NCI-H460 (cell line): ENCODE measurements around the gene PTTG1IP. TPM values are rescaled to one million over a fixed set of nuclear protein-coding genes. Genes with fewer than 3 reads are reported as not detected.

ENCODE experiments used
- DNase-seq: peaks from one replicate; pipeline ENCODE4 v3.0.0-alpha.2; 2016; ENCODE audit warnings: low read depth; ENCODE audit errors: extremely low read depth
- total RNA-seq: library from RNA; depleted of rRNA; stranded (reverse); fragments of >200 nt; shearing (Covaris generic); gene quantifications from 2 replicates; pipeline ENCODE4 v1.2.3, GENCODE V29; 2014

The PTTG1IP gene
- total RNA-seq, 1 experiment from 2014 or later = 139 TPM

DNA sequence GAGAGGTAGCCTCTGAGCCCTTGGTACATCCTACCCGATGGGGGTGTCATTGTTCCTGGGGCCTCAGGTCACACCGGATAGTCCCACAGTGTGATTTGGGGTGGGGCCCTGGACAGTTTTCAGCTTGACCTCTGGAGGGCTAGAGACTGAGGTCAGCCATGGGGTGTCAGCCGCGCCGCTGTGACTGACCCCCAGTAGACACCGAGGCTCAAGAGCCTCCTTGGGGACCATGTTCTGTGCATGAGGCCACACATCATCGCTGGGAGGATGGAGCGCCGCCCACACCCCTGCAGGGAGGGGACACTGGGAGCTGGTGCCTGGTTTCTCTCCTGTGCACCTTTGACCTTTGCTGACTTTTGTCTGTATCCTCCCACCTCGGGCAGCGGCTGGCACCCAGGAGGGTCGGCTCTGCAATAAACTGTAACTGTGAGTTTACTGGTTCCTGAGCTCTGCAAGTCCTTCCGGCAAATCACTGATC, 24.6 kb upstream of the PTTG1IP start:
- DNase-seq = no peak

DNA sequence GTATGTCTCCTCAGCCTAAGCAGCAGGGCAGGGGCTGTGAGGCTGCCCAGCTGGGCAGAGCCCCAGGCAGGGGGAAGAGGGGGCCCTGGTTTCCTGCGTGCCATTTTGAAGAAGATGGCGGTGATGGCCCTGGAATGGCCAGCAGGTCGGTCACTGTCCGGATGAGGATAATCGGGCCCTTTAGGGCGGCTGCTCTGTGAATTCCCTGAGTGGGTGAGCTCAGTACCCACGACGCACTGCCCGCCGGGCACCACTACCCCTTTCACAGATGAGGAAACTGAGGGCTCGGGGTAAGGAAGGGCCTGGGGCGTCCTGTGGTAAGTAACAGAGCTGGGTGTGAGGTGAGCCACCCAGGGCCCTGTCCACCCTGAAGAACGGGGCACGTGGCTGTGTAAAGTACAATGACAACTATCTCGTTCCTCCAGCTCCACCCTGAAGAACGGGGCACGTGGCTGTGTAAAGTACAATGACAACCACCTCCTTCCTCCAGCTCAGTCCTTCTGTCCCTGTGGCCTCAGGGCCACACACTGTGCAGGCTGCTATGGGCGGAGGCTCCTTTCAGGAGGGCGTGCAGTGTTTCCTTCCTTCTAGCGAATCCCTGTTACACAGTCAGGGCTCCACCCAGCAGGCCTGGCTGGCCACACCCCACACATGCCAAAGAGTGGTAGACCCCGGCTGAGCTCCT, 24.0 kb upstream of the PTTG1IP start:
- no peak for DNase-seq

DNA sequence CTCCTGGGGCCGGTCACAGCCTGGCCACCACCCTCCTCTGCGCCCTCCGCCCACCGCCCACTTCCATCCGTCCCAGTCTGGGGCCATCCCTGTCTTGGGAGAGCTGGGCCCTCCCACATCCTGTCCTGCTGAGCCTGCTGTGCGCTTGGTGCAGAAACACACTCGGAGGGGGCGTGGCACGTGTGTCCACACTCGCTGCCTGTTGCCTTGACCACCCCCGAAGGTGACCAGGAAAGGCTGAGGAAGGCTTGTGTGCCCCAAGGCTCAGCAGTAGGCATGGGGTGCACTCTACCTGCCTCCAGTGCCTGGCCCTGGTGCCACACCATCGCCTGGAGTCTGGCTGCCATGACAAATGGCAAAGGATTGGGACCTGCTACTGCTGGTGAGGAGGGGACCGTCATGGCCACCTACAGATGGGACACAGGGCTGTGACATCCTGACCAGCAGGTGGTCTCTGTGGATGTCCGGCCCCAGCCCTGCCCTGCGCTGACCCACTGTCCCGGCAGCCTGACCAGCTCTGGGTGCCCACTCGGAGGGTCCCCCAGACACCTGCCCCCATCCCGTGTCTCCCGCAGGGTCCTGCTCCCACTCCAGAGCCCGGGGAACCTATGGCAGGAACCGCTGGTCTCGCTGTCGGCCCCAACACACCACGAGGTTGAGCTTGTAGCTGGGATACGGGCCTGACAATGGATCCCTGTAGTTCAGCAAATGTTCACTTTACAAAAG, 23.2 kb upstream of the PTTG1IP start:
- no peak for DNase-seq

DNA sequence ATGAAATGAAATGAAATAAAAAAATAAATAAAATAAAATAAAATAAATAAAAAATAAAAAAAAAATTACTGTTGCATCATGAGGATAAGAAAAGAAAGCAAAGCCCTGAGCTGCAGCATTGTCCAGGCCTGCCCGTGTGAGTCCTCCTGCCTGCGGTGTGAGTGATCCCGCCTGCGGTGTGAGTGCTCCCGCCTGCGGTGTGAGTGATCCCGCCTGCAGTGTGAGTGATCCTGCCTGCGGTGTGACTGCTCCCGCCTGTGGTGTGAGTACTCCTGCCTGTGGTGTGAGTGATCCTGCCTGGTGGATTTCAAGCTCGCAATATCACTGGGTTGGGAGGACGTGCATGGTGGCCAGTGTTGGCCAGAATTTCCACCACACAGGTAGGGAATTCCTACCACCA, 22.4 kb upstream of the PTTG1IP start:
- no peak for DNase-seq

DNA sequence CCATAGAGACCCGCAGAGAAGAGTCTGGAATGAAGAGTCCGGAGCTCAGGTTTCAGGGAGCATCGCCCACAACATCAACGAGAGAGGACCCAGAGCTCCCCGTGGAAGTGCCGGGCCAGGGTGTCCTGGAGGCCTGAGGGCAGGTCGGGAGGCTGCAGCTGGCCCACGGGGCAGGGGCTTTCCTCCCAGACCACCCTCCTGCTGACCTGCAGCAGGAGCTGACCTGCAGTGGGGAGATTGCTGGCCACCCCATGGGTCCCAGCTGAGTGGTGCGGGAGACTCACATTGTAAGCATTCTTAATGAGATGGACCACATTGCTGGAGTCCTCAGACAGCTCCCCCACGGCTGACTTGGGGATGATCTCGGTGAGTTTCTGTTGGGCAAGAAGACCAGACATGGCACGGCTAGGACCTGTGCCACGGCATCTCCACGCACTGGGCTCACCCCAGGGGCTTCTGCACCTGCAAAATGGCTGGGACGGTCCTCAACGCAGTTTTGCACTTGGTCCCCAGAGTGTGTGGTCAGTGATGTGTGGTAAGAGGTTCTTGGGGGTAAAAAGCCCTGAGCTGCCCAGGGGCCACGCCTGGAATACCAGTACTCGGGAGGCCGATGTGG, 21.3 kb upstream of the PTTG1IP start:
- DNase-seq = no peak

DNA sequence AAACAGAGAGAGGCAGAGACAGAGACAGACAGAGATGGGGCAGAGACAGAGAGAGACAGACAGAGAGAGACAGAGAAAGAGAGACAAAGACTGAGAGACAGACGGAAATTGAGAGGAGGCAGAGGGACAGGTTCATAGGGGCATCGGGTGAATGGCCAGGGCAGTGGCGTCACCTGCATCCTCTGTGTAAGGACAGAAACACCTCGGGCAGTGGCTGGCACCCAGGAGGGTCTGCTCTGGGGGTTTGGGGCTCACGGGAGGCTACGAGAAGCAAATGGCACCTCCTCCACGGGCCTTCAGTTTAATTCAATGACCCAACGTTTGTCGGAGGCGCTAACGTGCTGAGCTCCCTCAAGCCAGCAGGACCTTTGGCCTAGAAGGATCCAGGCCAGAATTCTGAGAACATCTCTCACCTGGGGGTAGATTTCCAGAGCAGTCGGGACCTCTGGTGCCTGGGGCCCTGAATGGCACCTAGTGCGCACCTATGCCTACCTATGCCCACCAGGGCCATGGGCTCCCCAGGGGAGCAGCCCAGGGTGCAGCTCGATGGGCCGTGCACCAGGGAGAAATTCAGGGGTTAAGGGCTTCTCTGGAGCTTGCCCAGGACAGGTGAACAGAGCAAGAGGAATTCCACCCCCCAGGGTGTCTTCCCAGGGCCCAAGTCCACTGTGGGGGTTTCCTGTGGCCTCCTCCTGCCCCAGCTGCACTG, 20.6 kb upstream of the PTTG1IP start:
- DNase-seq = no peak

DNA sequence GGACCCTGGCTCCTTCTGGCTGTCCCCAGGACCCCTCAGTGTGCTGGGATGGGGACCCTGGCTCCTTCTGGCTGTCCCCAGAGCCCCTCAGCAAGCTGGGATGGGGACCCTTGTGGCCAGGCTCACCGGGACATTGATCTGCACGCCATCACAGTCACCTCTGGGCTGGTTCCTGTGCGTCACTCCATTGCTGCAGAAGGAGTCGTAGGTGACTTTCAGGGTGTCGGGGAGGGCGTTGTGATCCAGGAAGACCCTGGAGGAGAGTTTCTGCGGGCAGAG, 19.7 kb upstream of the PTTG1IP start:
- DNase-seq = no peak

DNA sequence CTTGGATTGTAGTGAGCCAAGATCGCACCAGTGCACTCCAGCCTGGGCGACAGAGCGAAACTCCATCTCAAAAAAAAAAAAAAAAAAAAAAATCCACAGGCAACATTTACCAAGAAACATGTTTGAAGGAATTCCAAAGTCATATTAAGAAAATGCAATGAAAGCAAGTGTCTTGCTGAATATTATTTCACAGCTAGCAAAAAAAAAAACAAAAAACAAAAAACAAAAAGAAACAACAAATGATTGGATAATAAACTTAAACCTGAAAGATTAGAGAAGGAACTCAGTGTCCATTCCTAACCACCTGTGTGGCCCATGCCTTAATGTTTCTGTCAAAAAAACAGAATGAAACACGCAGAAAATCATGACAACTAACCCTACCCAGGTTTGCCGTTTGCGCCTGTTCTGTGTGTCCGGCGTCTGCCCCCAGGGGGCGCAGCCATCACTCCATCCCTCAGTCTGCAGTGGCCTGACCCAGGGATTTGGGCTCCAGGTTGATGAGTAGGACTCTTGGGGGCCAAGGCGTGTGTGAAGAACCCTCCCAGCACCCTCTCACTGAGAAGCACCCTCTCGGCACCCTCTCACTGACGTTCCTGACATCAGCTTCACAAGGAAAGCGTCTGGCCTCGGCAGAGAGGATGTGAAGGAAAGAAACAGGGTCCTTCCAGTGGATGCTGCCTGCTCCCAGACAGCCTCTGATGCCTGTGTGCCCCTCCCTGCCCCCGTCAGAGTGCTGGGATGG, 19.2 kb upstream of the PTTG1IP start:
- no peak for DNase-seq

DNA sequence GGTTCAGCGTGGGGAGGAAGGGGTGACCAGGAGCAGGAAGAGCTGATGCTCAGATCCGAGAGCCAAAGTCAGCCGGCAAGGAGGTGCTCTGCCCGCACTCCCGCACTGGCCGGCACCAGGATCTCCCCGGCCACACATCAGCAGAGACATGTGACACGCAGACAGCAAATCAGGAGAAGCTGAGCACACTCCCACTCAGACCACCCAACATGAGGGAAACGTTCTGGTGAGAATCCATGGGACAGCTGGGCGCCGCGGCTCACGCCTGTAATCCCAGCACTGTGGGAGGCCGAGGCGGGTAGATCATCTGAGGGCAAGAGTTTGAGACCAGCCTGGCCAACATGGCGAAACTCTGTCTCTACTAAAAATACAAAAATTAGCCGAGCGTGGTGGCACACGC, 18.6 kb upstream of the PTTG1IP start:
- DNase-seq = no peak

DNA sequence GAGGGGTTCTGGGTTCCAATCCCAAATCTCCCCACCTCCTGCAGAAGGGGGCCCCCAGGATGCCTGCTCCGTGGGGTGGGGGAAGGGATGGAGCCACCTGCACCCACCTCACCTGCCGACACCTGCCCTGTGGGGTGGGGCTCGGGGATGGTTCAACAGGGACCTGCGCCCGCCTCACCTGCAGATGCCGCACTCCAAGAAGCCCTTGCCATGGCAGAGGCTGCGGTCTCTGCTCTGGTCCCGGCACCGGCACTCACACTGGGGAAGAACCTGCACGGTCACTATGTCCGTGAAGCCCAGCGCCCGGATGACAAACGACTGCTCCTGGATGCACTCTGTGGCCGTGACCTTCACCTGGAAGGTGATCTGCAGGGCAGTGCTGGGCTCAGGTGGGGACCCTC, 18.1 kb upstream of the PTTG1IP start:
- no peak for DNase-seq

DNA sequence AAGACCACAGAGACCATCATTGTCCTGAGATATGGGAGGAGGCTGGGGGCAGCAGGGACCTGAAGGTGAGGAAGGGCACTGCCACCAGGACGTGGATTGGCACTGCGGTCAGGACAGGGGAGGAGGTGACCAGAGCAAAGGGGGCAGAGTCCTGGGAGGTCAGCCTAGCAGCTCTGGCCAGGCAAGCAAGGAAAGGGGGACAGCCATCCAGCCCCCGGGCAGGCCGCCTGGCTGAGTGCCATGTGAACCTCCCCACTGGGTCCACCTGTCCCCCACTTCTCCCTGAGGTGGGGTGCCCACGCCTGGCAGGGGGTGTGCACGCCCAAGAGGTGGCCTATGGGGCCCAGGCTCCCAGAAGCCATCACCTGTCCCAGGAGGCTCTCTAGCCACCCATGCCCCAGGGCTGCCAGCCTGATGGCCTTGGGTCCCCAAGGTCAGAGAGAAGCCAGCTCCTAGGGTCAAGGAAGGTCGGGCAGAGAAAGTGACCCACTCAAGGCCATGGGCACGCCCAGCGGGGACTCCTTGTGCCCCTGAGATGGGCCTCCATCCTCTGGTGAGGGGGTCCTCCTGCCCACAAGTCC, 17.6 kb upstream of the PTTG1IP start:
- DNase-seq = no peak

DNA sequence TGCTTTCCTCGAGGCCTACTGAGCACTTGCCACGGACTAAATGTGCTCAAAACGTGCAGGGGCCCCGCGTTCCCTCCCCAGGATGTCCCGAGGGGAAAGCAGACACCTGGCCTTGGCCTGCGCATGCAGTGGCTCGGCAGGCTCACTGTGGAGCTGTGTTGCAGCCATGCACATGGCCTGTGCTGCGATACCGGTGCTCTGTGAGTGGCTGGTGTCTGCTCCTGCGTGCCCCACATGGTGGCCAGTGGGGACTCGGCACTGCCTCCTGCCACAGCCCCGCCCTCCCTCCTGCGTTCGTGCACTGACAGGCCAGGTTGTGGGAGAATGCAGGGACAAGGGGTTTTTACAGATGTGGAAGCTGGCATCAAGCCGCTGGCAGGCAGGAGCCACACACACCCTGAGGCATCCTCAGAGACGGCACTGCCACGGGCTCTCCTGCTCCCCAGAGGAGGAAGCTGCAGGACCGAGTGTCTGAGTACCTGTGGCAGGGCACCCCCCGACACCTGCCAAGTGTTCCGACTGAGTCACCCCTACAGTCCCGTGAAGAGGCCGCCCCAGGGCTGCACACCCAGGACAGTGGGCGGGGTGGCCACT, 16.9 kb upstream of the PTTG1IP start:
- DNase-seq = no peak

DNA sequence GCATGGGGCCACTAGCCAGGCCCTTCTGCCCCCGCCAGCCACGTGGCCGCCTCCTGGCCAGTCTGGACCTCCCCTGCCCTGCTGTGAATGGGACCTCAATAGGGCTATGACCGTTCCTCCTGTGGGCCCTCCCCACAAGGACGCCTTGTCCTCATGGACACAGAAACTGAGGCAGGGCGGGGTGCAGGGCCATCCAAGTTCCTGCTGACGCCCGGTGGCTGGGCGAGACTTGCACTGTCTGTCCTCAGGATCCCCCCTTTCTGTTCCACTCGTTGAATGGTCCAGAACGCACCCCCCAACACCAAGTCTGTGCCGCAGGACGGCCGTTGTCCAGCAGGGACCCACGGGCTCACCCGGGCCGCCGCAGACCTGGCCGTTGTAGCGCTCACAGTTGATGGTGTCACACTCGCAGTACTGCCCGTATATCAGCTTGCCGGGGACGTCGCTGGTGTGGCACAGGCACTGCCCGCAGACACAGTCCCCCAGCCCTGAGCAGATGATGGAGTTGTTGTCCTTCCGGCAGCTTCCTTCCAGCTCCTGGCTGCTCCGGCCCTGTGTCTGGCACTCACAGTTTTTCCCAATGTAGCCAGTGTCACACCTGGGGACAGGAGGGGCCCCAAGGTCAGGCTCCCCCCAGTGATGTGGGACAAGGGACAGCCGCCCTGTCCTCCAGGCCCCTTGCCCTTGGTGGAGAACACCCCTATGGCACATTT, 16.3 kb upstream of the PTTG1IP start:
- DNase-seq = no peak

DNA sequence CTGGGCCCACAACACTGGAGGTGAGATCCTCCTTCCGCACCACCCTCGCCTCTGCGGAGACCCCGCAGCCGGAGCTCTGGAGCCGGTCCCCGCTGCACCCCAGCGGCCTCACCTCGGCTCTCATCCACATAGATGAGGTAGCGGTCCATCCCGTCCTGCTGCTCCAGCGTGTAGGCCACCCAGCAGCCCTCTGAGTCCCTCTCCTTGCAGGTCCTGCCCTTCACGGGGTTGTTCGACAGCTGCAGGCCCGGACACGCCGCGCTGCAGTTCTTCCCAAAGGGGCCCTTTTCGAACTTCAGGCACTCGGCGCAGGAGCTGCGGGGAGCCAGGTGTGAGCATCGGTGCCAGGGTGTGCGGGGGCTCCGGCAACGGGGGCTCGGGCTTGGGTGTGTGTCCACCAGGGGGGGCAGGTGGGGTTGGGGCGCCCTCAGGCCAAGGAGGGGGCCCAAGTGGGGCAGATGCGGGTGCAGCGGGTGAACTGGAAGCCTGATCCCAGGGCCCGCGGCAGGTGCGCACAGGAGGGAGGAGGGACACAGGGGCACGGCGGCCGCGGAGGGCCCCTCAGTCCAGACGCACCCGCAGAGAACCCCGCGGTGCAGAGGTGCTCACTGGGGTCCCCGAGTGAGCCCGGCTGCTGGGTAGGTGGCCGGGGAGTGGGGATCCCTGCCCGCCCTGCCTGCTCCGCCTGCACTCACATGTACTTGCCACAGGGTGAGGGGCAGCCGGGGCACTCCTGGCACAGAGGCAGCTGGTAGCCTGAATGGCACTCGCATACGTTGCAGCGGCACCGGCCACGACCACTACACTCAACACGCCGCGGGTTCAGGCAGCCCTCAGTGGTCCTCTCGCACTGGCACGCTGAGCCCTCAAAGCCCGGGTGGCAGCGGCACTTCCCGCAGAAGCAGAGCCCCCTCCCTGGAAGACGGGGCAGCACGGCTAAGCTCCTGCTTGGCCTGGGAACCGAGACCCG, 15.4 kb upstream of the PTTG1IP start:
- DNase-seq = no peak

DNA sequence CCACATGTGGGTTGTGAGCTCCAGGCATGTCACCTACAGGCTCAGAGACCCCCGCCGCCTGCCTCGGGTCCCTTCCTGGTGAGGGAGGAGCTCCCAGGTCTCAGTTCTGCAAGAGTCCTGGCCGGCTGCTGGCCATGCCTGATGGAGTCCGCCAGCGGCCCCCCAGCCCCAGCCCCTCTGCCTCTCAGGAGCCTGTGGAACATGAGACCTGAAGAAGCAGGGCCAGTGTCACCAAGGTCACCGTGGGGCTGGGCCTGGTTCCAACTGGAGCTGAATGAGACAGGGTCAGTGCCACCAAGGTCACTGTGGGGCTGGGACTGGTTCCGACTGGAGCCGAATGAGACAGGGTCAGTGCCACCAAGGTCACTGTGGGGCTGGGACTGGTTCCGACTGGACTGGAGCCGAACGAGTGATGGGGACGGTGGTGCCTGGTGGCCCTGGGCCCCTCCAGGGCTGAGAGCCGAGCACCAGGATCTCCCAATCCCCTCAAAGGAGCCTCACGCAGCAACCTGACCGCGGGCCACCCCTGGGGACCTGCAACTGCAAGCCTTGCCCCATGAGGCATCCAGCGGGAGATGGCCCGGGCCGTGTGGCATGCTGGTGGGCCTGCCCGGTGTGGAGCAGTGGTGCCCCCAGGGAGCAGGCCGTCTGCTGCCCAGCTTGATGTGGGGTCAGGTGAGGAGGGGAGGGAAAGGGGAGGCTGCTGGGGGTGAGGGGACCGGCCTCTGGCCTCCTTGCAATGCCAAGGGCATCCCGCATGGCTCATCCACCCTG, 14.5 kb upstream of the PTTG1IP start:
- no peak for DNase-seq

DNA sequence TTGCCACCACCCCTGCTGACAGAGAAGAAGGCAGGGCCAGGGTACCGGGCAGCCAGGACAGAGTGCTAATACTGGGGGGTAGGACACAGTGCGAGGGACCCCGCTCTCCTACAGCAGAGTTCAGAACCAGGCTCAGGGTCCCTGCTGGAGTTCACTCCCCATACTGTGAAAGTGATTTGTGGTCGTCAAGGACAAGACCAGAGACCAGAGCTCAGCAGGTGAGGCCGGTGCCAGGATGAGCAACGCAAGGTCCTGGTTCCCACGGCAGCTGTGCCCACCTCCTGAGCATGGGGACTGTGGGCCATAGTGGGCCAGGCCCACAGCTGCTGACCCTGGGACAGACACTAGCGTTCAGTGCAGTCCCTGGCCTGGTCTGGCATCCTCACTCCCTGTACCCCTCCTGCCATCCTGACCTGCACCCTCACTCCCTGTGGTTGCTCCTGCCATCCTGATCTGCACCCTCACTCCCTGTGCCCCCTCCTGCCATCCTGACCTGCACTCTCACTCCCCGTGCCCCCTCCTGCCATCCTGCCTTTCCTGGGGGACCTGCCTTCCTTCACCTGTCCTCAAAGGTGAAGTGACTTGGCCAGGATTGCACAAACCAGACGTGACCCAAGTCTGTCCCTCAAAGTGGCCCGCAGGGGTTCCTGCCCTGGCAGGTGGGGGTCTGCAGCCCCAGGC, 13.8 kb upstream of the PTTG1IP start:
- no peak for DNase-seq
